Measurements from ENCODE around the gene MTFMT.

The MTFMT gene

DNA sequence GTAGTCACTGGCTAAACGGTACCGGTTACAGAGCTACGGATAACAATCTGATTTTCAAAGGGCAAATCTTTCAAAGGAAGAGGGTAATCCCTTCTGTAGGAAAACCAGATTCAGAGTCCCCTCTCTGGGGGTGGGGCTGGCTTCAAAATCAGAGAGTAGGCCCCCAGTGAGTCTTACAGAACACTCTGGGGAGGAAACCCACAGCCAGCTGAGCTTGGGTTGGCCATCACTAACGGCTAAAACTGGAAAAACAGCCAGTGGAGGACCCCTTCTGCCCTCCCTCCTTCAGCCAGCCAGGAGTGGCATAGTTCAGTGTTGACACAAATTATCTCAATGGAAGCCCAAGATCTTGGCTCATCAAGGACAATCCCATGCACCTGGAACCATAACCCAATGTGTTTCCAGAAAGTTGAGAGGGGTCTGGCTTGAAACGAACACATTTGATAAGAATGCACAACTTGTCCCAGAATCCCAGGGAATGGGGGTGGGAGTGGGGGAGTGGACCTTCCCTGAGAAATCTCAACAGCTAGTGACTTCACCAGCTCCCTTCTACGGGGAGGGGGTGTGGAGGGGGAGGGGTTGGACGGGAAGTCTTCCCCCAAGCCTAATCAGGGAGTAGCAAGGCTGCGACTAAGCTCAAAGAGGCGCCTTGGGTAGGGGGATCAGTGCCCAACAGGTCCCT is 37.3 kb upstream of the MTFMT start:
- no peak for TF ChIP-seq CTCF (IDR thresholded peaks at IDR 0.05; ENCODE audit: low read depth, low read length)
- DNase-seq (ENCODE audit: extremely low read depth, low read depth): no peak

DNA sequence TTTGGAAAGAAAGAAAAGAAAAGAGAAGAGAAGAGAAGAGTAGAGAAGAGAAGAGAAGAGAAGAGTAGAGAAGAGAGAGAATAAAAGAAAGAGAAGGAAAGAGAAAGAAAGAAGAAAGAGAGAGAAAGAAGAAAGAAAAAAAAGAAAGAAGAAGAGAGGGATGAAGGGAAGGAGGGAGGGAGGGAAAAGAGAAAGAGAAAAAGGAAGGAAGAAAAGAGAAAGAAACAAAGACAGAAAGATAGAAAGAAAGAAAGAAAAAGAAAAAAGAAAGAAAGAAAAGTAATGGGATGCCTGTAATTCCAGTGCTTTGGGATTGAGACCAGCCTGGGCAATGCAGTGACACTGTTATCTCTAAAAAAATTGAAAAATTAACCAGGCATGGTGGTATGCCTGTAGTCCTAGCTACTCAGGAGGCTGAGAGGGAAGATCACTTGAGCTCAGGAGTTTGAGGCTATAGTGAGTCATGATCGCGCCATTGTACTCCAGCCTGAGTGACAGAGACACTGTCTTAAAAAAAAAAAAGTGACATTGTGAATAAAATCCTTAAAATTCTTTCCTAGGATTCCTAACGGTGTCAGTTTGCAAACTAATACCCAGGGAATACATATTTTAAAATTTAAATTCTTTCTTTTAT is 36.7 kb upstream of the MTFMT start:
- no peak for DNase-seq (ENCODE audit: extremely low read depth, low read depth)
- no peak for TF ChIP-seq CTCF (IDR thresholded peaks at IDR 0.05; ENCODE audit: low read depth, low read length)

GRCh38 chr15:65062726-65063125 is 33.3 kb upstream of the MTFMT start:
- no peak for TF ChIP-seq CTCF (IDR thresholded peaks at IDR 0.05; ENCODE audit: low read depth, low read length)
- DNase-seq (ENCODE audit: extremely low read depth, low read depth): no peak

- DNase-seq (ENCODE audit: extremely low read depth, low read depth): no peak
These were observed 32.6 kb upstream of the MTFMT start for GRCh38 chr15:65062061-65062460.

DNA sequence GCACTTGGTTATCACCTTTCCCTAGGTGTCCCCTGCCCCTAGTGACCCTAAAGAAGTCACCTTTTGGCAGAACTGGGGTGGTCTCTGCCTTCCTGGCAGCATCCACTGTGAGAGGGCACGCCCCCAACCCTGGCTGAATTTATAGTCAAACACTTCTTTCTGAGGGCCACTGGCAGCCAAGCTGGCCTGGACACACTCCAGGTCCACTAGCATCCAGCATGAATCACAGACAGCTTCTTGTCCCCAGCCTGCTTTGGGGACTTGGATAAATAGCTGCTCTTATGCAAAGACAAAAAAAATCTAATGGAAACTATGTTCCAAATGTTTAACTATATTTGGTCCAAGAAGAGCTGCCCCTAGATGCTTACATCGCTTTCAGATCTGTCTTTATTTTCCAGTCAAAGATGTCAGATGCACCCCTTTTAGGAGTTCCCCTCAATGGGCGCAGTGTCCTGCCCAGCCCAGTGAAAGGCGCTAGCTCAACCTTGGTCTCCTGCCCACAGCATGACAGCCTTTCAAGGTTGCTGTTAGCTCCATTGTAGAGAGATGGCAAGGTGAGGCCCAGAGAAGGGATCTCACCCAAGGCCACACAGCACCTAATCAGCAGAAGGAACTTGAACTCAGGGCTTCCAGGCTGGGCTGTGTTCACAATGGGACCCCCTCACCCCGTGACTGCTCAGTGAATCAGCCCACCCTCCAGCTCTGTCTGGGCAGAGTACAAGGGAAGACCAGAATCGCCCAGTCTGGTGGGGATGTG is 31.4 kb upstream of the MTFMT start:
- no peak for TF ChIP-seq CTCF (IDR thresholded peaks at IDR 0.05; ENCODE audit: low read depth, low read length)
- DNase-seq (ENCODE audit: extremely low read depth, low read depth): no peak

More at GRCh38 chr15:65062061-65062460, 32.6 kb upstream of the MTFMT start:
- TF ChIP-seq CTCF (IDR thresholded peaks at IDR 0.05; ENCODE audit: low read depth, low read length): no peak

DNA sequence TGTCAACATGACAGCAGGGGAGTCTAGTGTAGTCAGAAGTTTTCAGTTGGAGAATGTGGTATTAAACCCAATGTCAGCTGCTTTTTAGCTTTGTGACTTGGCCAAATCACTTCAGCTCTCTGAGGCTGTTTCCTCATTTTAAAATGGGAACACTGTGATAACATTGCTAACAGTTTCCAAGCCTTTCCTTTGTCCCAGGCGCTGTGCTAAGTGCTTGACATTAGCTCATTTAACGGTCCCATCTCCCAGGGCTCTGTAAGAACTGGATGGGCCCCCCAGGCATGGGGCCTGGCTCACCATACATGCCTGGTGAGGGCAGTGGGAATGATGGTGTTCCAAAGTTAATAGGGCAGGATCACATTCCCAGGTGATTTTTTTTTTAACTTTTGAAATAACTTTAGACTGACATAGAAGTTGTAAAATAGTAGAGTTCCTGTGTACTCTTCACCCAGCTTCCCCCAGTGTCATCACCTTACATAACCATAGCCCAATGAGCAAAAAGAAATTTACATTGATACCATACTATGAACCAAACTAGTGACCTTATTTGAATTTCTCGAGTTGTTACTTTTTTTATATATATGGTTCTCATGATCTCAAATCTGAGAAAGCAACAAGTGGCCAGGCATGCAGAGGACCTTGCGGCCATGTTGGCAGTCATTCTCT is 30.6 kb upstream of the MTFMT start:
- TF ChIP-seq CTCF (IDR thresholded peaks at IDR 0.05; ENCODE audit: low read depth, low read length): no peak
- no peak for DNase-seq (ENCODE audit: extremely low read depth, low read depth)
